H1 (cell line): ENCODE results near the gene VAV2. TPM values are rescaled to one million over a fixed set of nuclear protein-coding genes. Genes with fewer than 3 reads are reported as not detected.

Experiments
- CTCF ChIA-PET: fragments of 300-600 bp; sonication (Branson Sonifier 250); formaldehyde crosslinking; loops from one replicate; lab custom pipeline; 2021; ENCODE audit not compliant: partially characterized antibody; lab: Charles Lee
- POLR2A ChIA-PET: fragments of 300-600 bp; sonication (Branson Sonifier 250); formaldehyde crosslinking; loops from one replicate; lab custom pipeline; 2021; ENCODE audit warnings: inconsistent platforms; ENCODE audit not compliant: partially characterized antibody; lab: Charles Lee
- DNase-seq, 2 experiments: peaks; one replicate each; pipeline versions ENCODE4 v3.0.0 to v3.0.0-alpha.2; 2010 to 2022; ENCODE audit warnings: low spot score in 2 of 2, low read depth in 1 of 2, mixed read lengths in 1 of 2
- FAIRE-seq: peaks from 2 replicates; lab custom pipeline; 2011; peaks lifted over from hg19 to GRCh38; lab: Jason Lieb, UNC
- H2AFZ ChIP-seq: 2 replicates; pipeline ENCODE4 v1.8.1; 2012; ENCODE audit warnings: low read length, inconsistent platforms
- H2AK5ac ChIP-seq: 2 replicates; pipeline ENCODE4 v1.6.1; 2013; ENCODE audit warnings: low read depth, low read length
- H2BK120ac ChIP-seq: replicated peaks from 2 replicates; pipeline ENCODE3; 2013; ENCODE audit warnings: low read depth, low read length, inconsistent platforms
- H2BK12ac ChIP-seq: 2 replicates; pipeline ENCODE4 v1.6.1; 2013; ENCODE audit warnings: low read depth, low read length
- H2BK15ac ChIP-seq: 2 replicates; pipeline ENCODE4 v1.6.1; 2013; ENCODE audit warnings: low read length
- H2BK20ac ChIP-seq: 2 replicates; pipeline ENCODE4 v1.6.1; 2013; ENCODE audit warnings: low read length
- H2BK5ac ChIP-seq: 2 replicates; pipeline ENCODE4 v1.6.1; 2013; ENCODE audit warnings: low read depth, low read length
- H3K14ac ChIP-seq: 2 replicates; pipeline ENCODE4 v1.6.1; 2013; ENCODE audit warnings: inconsistent platforms; ENCODE audit not compliant: insufficient read length
- H3K18ac ChIP-seq: 2 replicates; pipeline ENCODE4 v1.6.1; 2013; ENCODE audit warnings: low read length; ENCODE audit errors: extremely low read depth
- H3K23ac ChIP-seq: 2 replicates; pipeline ENCODE4 v1.6.1; 2013; ENCODE audit warnings: inconsistent platforms; ENCODE audit not compliant: insufficient read length
- H3K23me2 ChIP-seq: 2 replicates; pipeline ENCODE4 v1.6.1; 2013; ENCODE audit warnings: low read depth, low read length
- H3K27ac ChIP-seq: 2 replicates; pipeline ENCODE4 v1.6.1; 2011; ENCODE audit warnings: low read depth, low read length, inconsistent platforms
- H3K27me3 ChIP-seq, 4 experiments: replicated peaks in 1 of 4; 1 replicate in 1 of 4; 2 replicates in 3 of 4; pipeline versions ENCODE4 v1.6.1 to v1.8.1; 2011 to 2013; ENCODE audit warnings: low read length in 3 of 4, mild to moderate bottlenecking in 3 of 4, inconsistent platforms in 2 of 4, mixed read lengths in 2 of 4, moderate library complexity in 1 of 4; ENCODE audit not compliant: control insufficient read depth in 3 of 4, insufficient read depth in 3 of 4; ENCODE audit errors: extremely low read depth in 1 of 4
- H3K36me3 ChIP-seq, 4 experiments: 2 replicates each; pipeline versions ENCODE4 v1.6.1 to v1.8.1; 2011 to 2013; ENCODE audit warnings: mild to moderate bottlenecking in 4 of 4, low read length in 3 of 4, moderate library complexity in 2 of 4, control low read depth in 1 of 4, inconsistent platforms in 1 of 4; ENCODE audit not compliant: insufficient read depth in 4 of 4, control insufficient read depth in 2 of 4
- H3K4ac ChIP-seq: replicated peaks from 2 replicates; pipeline ENCODE3; 2013; ENCODE audit warnings: low read length, low read depth, mixed read lengths, inconsistent platforms; ENCODE audit not compliant: insufficient read length
- H3K4me1 ChIP-seq, 4 experiments: replicated peaks in 1 of 4; 1 replicate in 1 of 4; 2 replicates in 3 of 4; pipeline versions ENCODE4 v1.6.1 to v1.8.1; 2011 to 2013; ENCODE audit warnings: low read length in 3 of 4, inconsistent platforms in 2 of 4, mixed read lengths in 1 of 4; ENCODE audit not compliant: insufficient read depth in 4 of 4, control insufficient read depth in 3 of 4
- H3K4me2 ChIP-seq, 2 experiments: 2 replicates each; pipeline versions ENCODE4 v1.6.1 to v1.8.1; 2011 to 2013; ENCODE audit warnings: low read depth in 2 of 2, low read length in 2 of 2, control low read depth in 1 of 2, inconsistent platforms in 1 of 2, mild to moderate bottlenecking in 1 of 2; ENCODE audit not compliant: insufficient read depth in 1 of 2
- H3K4me3 ChIP-seq, 4 experiments: fragments of 200-600, 300-600 bp in 1 of 4; sonication (generic), shearing (Covaris generic), sonication (Bioruptor Twin) in 1 of 4; 2 replicates each; pipeline versions ENCODE4 v1.5.1 to v1.8.1; 2011 to 2016; ENCODE audit warnings: low read length in 4 of 4, low read depth in 3 of 4, control low read depth in 2 of 4, inconsistent platforms in 2 of 4, mild to moderate bottlenecking in 2 of 4, mixed read lengths in 1 of 4, moderate library complexity in 1 of 4; ENCODE audit not compliant: insufficient read depth in 2 of 4; ENCODE audit errors: extremely low read depth in 1 of 4
- H3K56ac ChIP-seq: replicated peaks from 2 replicates; pipeline ENCODE3; 2013; ENCODE audit warnings: low read depth, mild to moderate bottlenecking, mixed read lengths, low read length, inconsistent platforms; ENCODE audit not compliant: insufficient read length
- H3K79me1 ChIP-seq: 2 replicates; pipeline ENCODE4 v1.6.1; 2013; ENCODE audit warnings: low read depth, low read length, control low read depth
- H3K79me2 ChIP-seq, 2 experiments: 2 replicates each; pipeline versions ENCODE4 v1.6.1 to v1.8.1; 2012 to 2013; ENCODE audit warnings: low read length in 2 of 2, mild to moderate bottlenecking in 2 of 2, inconsistent platforms in 1 of 2; ENCODE audit not compliant: insufficient read depth in 2 of 2, control insufficient read depth in 1 of 2
- H3K9ac ChIP-seq, 4 experiments: replicated peaks in 1 of 4; 1 replicate in 1 of 4; 2 replicates in 3 of 4; pipeline versions ENCODE4 v1.6.1 to v1.8.1; 2011 to 2013; ENCODE audit warnings: low read depth in 3 of 4, low read length in 3 of 4, control low read depth in 2 of 4, mild to moderate bottlenecking in 2 of 4, moderate library complexity in 2 of 4, inconsistent platforms in 1 of 4; ENCODE audit errors: extremely low read depth in 1 of 4
- H3K9me3 ChIP-seq, 2 experiments: 2 replicates each; pipeline versions ENCODE4 v1.6.1 to v1.8.1; 2012 to 2013; ENCODE audit warnings: mild to moderate bottlenecking in 2 of 2, moderate library complexity in 2 of 2, control low read depth in 1 of 2, inconsistent platforms in 1 of 2, low read depth in 1 of 2, low read length in 1 of 2, mixed read lengths in 1 of 2; ENCODE audit not compliant: insufficient read depth in 2 of 2
- H4K20me1 ChIP-seq, 2 experiments: replicated peaks in 1 of 2; 2 replicates each; pipeline versions ENCODE3 to v1.8.1; 2011 to 2013; ENCODE audit warnings: inconsistent platforms in 2 of 2, low read length in 2 of 2, mild to moderate bottlenecking in 1 of 2; ENCODE audit not compliant: insufficient read depth in 2 of 2, control insufficient read depth in 1 of 2
- H4K5ac ChIP-seq: 2 replicates; pipeline ENCODE4 v1.6.1; 2013; ENCODE audit warnings: low read length, low read depth, mixed read lengths, inconsistent platforms; ENCODE audit not compliant: insufficient read length
- H4K8ac ChIP-seq: 2 replicates; pipeline ENCODE4 v1.8.0; 2013; ENCODE audit warnings: mild to moderate bottlenecking, moderate library complexity, low read length, inconsistent platforms; ENCODE audit not compliant: insufficient read depth; ENCODE audit errors: extremely low read depth
- H4K91ac ChIP-seq: replicated peaks from 2 replicates; pipeline ENCODE3; 2013; ENCODE audit warnings: low read length, mixed read lengths, inconsistent platforms; ENCODE audit not compliant: insufficient read length
- FOSL1 ChIP-seq: IDR thresholded peaks from 2 replicates; pipeline ENCODE4 v1.6.1; 2011; ENCODE audit warnings: mild to moderate bottlenecking, low read depth, low read length, moderate library complexity; ENCODE audit not compliant: insufficient read depth
- RAD21 ChIP-seq, 2 experiments: IDR thresholded peaks in 1 of 2; conservative IDR thresholded peaks in 1 of 2; 2 replicates each; pipeline ENCODE4 v1.6.1; 2011; ENCODE audit warnings: low read depth in 2 of 2, low read length in 2 of 2, improper control_type of control experiment in 1 of 2, inconsistent platforms in 1 of 2, mild to moderate bottlenecking in 1 of 2, moderate library complexity in 1 of 2
- SAP30 ChIP-seq: fragments of 300-600 bp; sonication (generic); IDR thresholded peaks from 2 replicates; pipeline ENCODE4 v1.7.1; 2012; ENCODE audit warnings: low read length, moderate library complexity, mild to moderate bottlenecking, inconsistent platforms; ENCODE audit not compliant: insufficient read depth, insufficient replicate concordance
- SRF ChIP-seq: IDR thresholded peaks from 2 replicates; pipeline ENCODE4 v1.6.1; 2011; ENCODE audit warnings: mild to moderate bottlenecking, low read depth, low read length, moderate library complexity
- WGBS, 2 experiments: shearing (Covaris generic) in 1 of 2; methylation state at CpG; one replicate each; pipeline versions ENCODE4 v1.1.6 to v1.1.7; 2013 to 2015; ENCODE audit warnings: low lambda C conversion rate in 2 of 2, mixed read lengths in 2 of 2, inconsistent platforms in 1 of 2, low coverage in 1 of 2, missing lambda C conversion rate in 1 of 2; ENCODE audit not compliant: insufficient replicate concordance in 2 of 2, insufficient coverage in 1 of 2, insufficient read length in 1 of 2; ENCODE audit errors: extremely low coverage in 1 of 2, missing lambda C conversion rate in 1 of 2; 5-methylcytosine and 5-hydroxymethylcytosine counted together
- polyA plus RNA-seq, 7 experiments: library from polyadenylated mRNA; depleted of rRNA in 3 of 7; stranded (reverse) in 5 of 7; unstranded in 2 of 7; fragments of >200 nt in 5 of 7; fragments of 200-250 nt in 2 of 7; gene quantifications; 1 replicate in 5 of 7; 2 replicates in 1 of 7; 4 replicates in 1 of 7; pipeline versions ENCODE4 v1.2.1 to v1.2.3, GENCODE V29; 2011 to 2013; ENCODE audit warnings: missing spikeins in 2 of 7, mixed read lengths in 2 of 7
- total RNA-seq: library from RNA; stranded (reverse); fragmentation: NEBNext Ultra II Directional; extraction: Animal tissue kit (Norgen Biotek cat#: 25700); gene quantifications from 2 replicates; pipeline ENCODE4 v1.2.1, GENCODE V29; 2021
- TF ChIP-seq, protein P1 (sequence below), 3 experiments: IDR thresholded peaks; 1 replicate in 2 of 3; 2 replicates in 1 of 3; pipeline versions ENCODE4 v1.5.1 to v1.6.1; 2011; ENCODE audit warnings: low read length in 3 of 3, mild to moderate bottlenecking in 3 of 3, inconsistent platforms in 2 of 3, low read depth in 1 of 3, moderate library complexity in 1 of 3; ENCODE audit not compliant: insufficient read depth in 1 of 3; ENCODE audit errors: control extremely low read depth in 1 of 3

The VAV2 gene
- total and polyA plus RNA-seq, 2 of the 8 experiments (the other 6 are each of a cell fraction or from before 2014, with no cell fraction given): 13.6 to 37.6 TPM

DNA sequence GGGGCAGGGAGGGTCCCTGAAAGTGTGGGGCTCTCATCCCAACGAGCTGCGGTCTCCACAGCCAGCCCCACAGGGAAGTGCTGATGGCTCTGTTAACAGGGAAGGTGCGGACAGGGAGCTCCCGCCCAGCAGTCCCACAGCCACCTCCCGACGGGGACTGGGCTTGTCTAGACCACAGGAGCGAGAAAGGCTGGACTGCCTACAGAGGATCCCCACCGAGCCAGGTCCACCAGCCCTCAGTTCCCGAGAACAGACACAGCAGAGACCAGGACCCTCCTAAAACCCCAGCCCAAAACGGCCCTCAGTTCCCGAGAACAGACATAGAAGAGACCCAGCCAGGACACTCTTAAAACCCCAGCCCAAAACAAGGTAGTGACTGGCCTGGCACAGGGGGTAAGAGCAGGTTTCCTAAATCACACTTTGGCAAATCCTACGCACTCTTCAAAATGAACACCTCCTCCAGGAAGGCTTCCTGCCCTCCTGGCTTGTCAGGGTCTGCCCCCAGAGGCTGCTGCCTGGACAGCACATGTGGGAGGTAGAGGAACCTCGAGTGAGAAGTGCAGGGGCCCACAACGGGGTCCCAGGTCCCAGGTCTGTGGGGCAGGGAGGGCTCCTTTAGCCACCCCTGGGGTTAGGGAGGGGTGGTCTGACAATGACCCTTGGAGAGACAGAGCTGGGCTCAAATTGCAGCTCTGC lies 167.9 kb downstream of the VAV2 start:
- H3K4ac ChIP-seq: no peak overlapping the region
- no peak overlapping the region for H2AFZ ChIP-seq
- DNase-seq (no peak), FAIRE-seq (no peak)
- peaks cover 3% of the 10 kb centered on the region; the same call in 1 of the 2 replicates for H3K79me1 ChIP-seq
- no peak overlapping the region for H3K23ac ChIP-seq
- H4K5ac ChIP-seq: no peak overlapping the region
- H4K8ac ChIP-seq: peak overlapping the region; percentile 62; the same call in 1 of the 2 replicates
- H2AK5ac ChIP-seq: no peak overlapping the region
- no peak overlapping the region for H3K4me3 ChIP-seq
- POLR2A ChIA-PET: interaction anchor here (0.5 to 0.9 kb wide), 2 partner anchors 9 to 365 kb away, joined by 3 read pairs; partner anchors contain the start of gene CACFD1
- H3K23me2 ChIP-seq: no peaks in the 10 kb centered on the region
- H3K9me3 ChIP-seq: no peaks in the 10 kb centered on the region
- H3K27ac ChIP-seq: 0 out of 2 replicates have a peak overlapping the region, but pooled peaks have one; percentile 47
- H3K56ac ChIP-seq: no peak overlapping the region
- TF ChIP-seq SRF (no peak), RAD21 (IDR thresholded peaks at IDR 0.05 in 1 of 2, conservative IDR thresholded peaks at IDR 0.05 in 1 of 2; ENCODE audit: low read depth in 2 of 2, low read length in 2 of 2) (peak in 1 of 2 experiments; percentile 24; a peak in 1 of 4 replicates), SAP30 (no peak), FOSL1 (no peak)
- TF ChIP-seq, protein P1, sequence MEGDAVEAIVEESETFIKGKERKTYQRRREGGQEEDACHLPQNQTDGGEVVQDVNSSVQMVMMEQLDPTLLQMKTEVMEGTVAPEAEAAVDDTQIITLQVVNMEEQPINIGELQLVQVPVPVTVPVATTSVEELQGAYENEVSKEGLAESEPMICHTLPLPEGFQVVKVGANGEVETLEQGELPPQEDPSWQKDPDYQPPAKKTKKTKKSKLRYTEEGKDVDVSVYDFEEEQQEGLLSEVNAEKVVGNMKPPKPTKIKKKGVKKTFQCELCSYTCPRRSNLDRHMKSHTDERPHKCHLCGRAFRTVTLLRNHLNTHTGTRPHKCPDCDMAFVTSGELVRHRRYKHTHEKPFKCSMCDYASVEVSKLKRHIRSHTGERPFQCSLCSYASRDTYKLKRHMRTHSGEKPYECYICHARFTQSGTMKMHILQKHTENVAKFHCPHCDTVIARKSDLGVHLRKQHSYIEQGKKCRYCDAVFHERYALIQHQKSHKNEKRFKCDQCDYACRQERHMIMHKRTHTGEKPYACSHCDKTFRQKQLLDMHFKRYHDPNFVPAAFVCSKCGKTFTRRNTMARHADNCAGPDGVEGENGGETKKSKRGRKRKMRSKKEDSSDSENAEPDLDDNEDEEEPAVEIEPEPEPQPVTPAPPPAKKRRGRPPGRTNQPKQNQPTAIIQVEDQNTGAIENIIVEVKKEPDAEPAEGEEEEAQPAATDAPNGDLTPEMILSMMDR (IDR thresholded peaks at IDR 0.05; ENCODE audit: control extremely low read depth in 1 of 3, insufficient read depth in 1 of 3, low read depth in 1 of 3, low read length in 3 of 3): peak in 2 of 3 experiments; percentile 12 to 13; a peak in 2 of 4 replicates
- H2BK12ac ChIP-seq: peak overlapping the region; percentile 27; the same call in 1 of the 2 replicates
- H2BK15ac ChIP-seq: peak overlapping the region; percentile 5; the same call in 1 of the 2 replicates
- peak overlapping the region; percentile 29 to 47; a peak in 2 of 4 replicates for H3K4me2 ChIP-seq
- H4K20me1 ChIP-seq: peaks cover 0 to 2% of the 10 kb centered on the region in 2 experiments
- H3K36me3 ChIP-seq: no peaks in the 10 kb centered on the region
- WGBS, 2 experiments: 85% methylated on average over 9 of the region's 14 CpGs; no CpG with 5 or more reads in 1 of the 2 experiments
- H3K9ac ChIP-seq: no peak overlapping the region
- H3K4me1 ChIP-seq: peaks cover 0 to 35% (median 29%) of the 10 kb centered on the region in 4 experiments; a peak in 6 of 7 replicates
- no peak overlapping the region for H2BK120ac ChIP-seq
- H2BK20ac ChIP-seq: no peak overlapping the region
- CTCF ChIA-PET: interaction anchor here (1.4 to 2.2 kb wide), 5 partner anchors 9 to 52 kb away, joined by 3 to 9 read pairs (median 5); no protein-coding TSS in a partner anchor
- H3K14ac ChIP-seq: no peak overlapping the region
- H2BK5ac ChIP-seq: no peak overlapping the region; the same call in none of the 2 replicates
- H3K27me3 ChIP-seq: no peaks in the 10 kb centered on the region
- H4K91ac ChIP-seq: peak overlapping the region; percentile 54
- H3K79me2 ChIP-seq: no peaks in the 10 kb centered on the region
- H3K18ac ChIP-seq: peak overlapping the region; percentile 48; the same call in 1 of the 2 replicates
